HG02885 (cell line): ENCODE results near the gene LCMT1.
A peak's percentile ranks its signal among the peaks of the same experiment; 100 is the strongest.
"Not testable (repeated sequence)": the region's sequence is repeated elsewhere in the genome, so short reads cannot be mapped to it uniquely, and the experiment has no call there.

ENCODE experiments used
- ATAC-seq: cut with Tn5 transposase; IDR thresholded peaks from one replicate; pipeline ENCODE4 v1.9.1; 2021; ENCODE audit warnings: mild to moderate bottlenecking; ENCODE audit not compliant: unreplicated experiment, poor library complexity

LCMT1 gene

GRCh38 chr16:25111403-25112166 lies at the start of gene LCMT1:
LCMT1 (plus strand) TSS chr16:25111742; CDS start chr16:25111884, 142 bp downstream.
- ATAC-seq: peak; percentile 88

- peak; percentile 26 for ATAC-seq
Observed at GRCh38 chr16:25063102-25063501, 48.4 kb upstream of the LCMT1 start.

GRCh38 chr16:25063865-25064264 lies 47.7 kb upstream of the LCMT1 start:
- no peak for ATAC-seq

GRCh38 chr16:25064281-25064680 lies 47.3 kb upstream of the LCMT1 start:
- ATAC-seq: not testable (repeated sequence)

GRCh38 chr16:25064937-25065336 lies 46.6 kb upstream of the LCMT1 start:
- ATAC-seq: no peak

- peak; percentile 32 for ATAC-seq
Observed at GRCh38 chr16:25065899-25066298, 45.6 kb upstream of the LCMT1 start.

GRCh38 chr16:25066426-25066746 lies 45.2 kb upstream of the LCMT1 start:
- ATAC-seq: no peak

- peak; percentile 90 for ATAC-seq
Observed at GRCh38 chr16:25066747-25067631, 44.6 kb upstream of the LCMT1 start.

GRCh38 chr16:25073854-25074253 lies 37.7 kb upstream of the LCMT1 start:
- no peak for ATAC-seq

GRCh38 chr16:25078386-25078978 lies 33.1 kb upstream of the LCMT1 start:
- ATAC-seq: no peak

GRCh38 chr16:25079637-25080378 lies 31.7 kb upstream of the LCMT1 start:
- no peak for ATAC-seq

- no peak for ATAC-seq
Observed at GRCh38 chr16:25080420-25081131, 31.0 kb upstream of the LCMT1 start.

- no peak for ATAC-seq
Observed at GRCh38 chr16:25081702-25082101, 29.8 kb upstream of the LCMT1 start.

- ATAC-seq: no peak
Observed at GRCh38 chr16:25083065-25083464, 28.5 kb upstream of the LCMT1 start.

GRCh38 chr16:25083701-25084100 lies 27.8 kb upstream of the LCMT1 start:
- no peak for ATAC-seq

- no peak for ATAC-seq
Observed at GRCh38 chr16:25084797-25085196, 26.7 kb upstream of the LCMT1 start.

GRCh38 chr16:25087761-25088160 lies 23.8 kb upstream of the LCMT1 start:
- no peak for ATAC-seq

- ATAC-seq: no peak
Observed at GRCh38 chr16:25089351-25089750, 22.2 kb upstream of the LCMT1 start.

- no peak for ATAC-seq
Observed at GRCh38 chr16:25092441-25092840, 19.1 kb upstream of the LCMT1 start.
